HAP-1 (cell line): Measurements from ENCODE around the gene FADS3.

ENCODE experiments used
- DNase-seq, 2 experiments: peaks; one replicate each; pipeline ENCODE4 v3.0.0-alpha.2; 2016 to 2020; ENCODE audit warnings: low spot score in 2 of 2
- H3K27me3 ChIP-seq: fragments of 250-450 bp; sonication (Bioruptor Pico); 2 replicates; pipeline ENCODE4 v1.5.1; 2020; ENCODE audit warnings: low read depth, mild to moderate bottlenecking, moderate library complexity
- H3K36me3 ChIP-seq: fragments of 250-450 bp; sonication (Bioruptor Pico); replicated peaks from 2 replicates; pipeline ENCODE4 v1.5.1; 2020; ENCODE audit warnings: mild to moderate bottlenecking
- H3K4me1 ChIP-seq: fragments of 250-450 bp; sonication (Bioruptor Pico); 2 replicates; pipeline ENCODE4 v1.5.1; 2020; ENCODE audit warnings: mild to moderate bottlenecking
- H3K4me3 ChIP-seq: fragments of 250-450 bp; sonication (Bioruptor Pico); 2 replicates; pipeline ENCODE4 v1.5.1; 2020; ENCODE audit warnings: mild to moderate bottlenecking, moderate library complexity
- H3K9me3 ChIP-seq: fragments of 250-450 bp; sonication (Bioruptor Pico); 2 replicates; pipeline ENCODE4 v1.5.1; 2020; ENCODE audit warnings: mild to moderate bottlenecking, moderate library complexity
- in situ Hi-C: fragments of 300-500 bp; cut with MboI; formaldehyde crosslinking; loops from 3 replicates; pipeline ENCODE4 v1.14.3; 2020; ENCODE audit warnings: low sequenced_read_pairs, inconsistent platforms, mixed read lengths

FADS3 gene

GRCh38 chr11:61911128-61911700 lies 19.9 kb upstream of the FADS3 start:
- Histone ChIP-seq H3K9me3 (no peaks in the 10 kb centered on the region), H3K36me3 (no peaks in the 10 kb centered on the region), H3K27me3 (no peaks in the 10 kb centered on the region), H3K4me1 (no peaks in the 10 kb centered on the region), H3K4me3 (no peak overlapping the region)
- no peak for DNase-seq
- in situ Hi-C loops, result no loop called here

DNA sequence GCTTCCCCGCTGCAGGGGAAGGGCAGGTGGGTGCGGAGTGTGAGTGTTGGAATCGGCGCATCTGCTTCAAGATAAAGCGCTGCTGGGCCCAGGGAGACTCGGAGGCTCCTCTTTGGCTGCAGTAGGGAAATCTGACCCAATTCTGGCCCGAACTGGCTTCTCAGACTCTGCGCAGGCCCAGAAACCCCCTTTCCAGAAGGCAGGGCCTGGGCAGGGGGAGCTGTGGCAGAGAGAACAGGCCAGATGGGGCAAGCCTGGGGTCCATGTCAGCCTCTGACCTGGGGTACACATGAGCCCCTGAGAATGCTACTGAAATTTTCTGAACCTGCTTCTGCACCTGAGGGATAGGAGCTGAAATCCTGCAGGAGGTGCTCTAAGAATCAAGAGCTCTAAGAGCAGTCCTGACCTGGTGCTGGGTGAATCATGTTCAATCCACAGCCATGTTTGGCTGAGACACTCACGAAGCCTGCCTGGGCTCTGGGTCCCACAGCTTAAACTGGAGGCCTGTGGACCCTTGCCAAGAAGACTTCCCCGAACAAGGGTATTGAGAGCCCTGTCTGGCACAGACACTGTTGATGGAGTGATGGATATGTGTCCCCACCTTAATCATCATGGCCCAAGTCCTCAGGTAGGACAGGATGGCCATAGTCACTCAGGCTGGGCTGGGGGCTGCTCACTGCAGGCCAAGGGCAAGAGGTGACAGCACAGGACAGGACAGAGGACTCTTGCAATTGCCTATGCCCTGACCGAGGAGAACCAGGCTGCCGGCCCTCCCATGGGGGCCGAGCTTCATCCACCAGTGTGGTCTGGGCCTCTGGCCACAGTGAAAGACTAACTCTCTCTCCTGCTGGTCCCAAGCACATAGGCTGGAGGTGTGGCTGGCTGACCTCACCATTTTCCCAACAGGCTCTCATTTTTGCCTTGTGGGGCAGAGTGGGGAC lies 19.1 kb upstream of the FADS3 start:
- DNase-seq, result no peak
- in situ Hi-C loops, result no loop called here
- no peaks in the 10 kb centered on the region for H3K27me3 ChIP-seq
- no peak overlapping the region for H3K4me3 ChIP-seq
- H3K36me3 ChIP-seq, result no peaks in the 10 kb centered on the region
- no peaks in the 10 kb centered on the region for H3K9me3 ChIP-seq
- no peaks in the 10 kb centered on the region for H3K4me1 ChIP-seq

GRCh38 chr11:61908730-61909316 lies 17.5 kb upstream of the FADS3 start:
- no peaks in the 10 kb centered on the region for H3K9me3 ChIP-seq
- in situ Hi-C loops, result no loop called here
- H3K4me1 ChIP-seq, result no peaks in the 10 kb centered on the region
- no peaks in the 10 kb centered on the region for H3K36me3 ChIP-seq
- no peaks in the 10 kb centered on the region for H3K27me3 ChIP-seq
- H3K4me3 ChIP-seq, result no peak overlapping the region
- DNase-seq, result no peak

- H3K9me3 ChIP-seq, result no peaks in the 10 kb centered on the region
- no peaks in the 10 kb centered on the region for H3K36me3 ChIP-seq
- in situ Hi-C loops, result no loop called here
- no peaks in the 10 kb centered on the region for H3K4me1 ChIP-seq
- H3K27me3 ChIP-seq, result no peaks in the 10 kb centered on the region
- no peak overlapping the region for H3K4me3 ChIP-seq
- no peak for DNase-seq
These were observed 16.8 kb upstream of the FADS3 start for GRCh38 chr11:61907871-61908729.

GRCh38 chr11:61907282-61907681 lies 15.9 kb upstream of the FADS3 start:
- no peaks in the 10 kb centered on the region for H3K4me1 ChIP-seq
- no peak overlapping the region for H3K4me3 ChIP-seq
- no peaks in the 10 kb centered on the region for H3K27me3 ChIP-seq
- no peaks in the 10 kb centered on the region for H3K9me3 ChIP-seq
- in situ Hi-C loops, result no loop called here
- no peak for DNase-seq
- H3K36me3 ChIP-seq, result no peaks in the 10 kb centered on the region

GRCh38 chr11:61906522-61906909 lies 15.2 kb upstream of the FADS3 start:
- Histone ChIP-seq H3K4me3 (no peak overlapping the region), H3K4me1 (no peaks in the 10 kb centered on the region), H3K9me3 (no peaks in the 10 kb centered on the region), H3K27me3 (no peaks in the 10 kb centered on the region), H3K36me3 (no peaks in the 10 kb centered on the region)
- in situ Hi-C loops, result no loop called here
- DNase-seq, result no peak

GRCh38 chr11:61905801-61906521 lies 14.6 kb upstream of the FADS3 start:
- DNase-seq, result no peak
- H3K4me3 ChIP-seq, result no peak overlapping the region
- H3K27me3 ChIP-seq, result no peaks in the 10 kb centered on the region
- no peaks in the 10 kb centered on the region for H3K4me1 ChIP-seq
- H3K36me3 ChIP-seq, result no peaks in the 10 kb centered on the region
- in situ Hi-C loops, result no loop called here
- no peaks in the 10 kb centered on the region for H3K9me3 ChIP-seq

- DNase-seq, result no peak
- no peaks in the 10 kb centered on the region for H3K9me3 ChIP-seq
- in situ Hi-C loops, result no loop called here
- no peak overlapping the region for H3K4me3 ChIP-seq
- no peaks in the 10 kb centered on the region for H3K36me3 ChIP-seq
- H3K27me3 ChIP-seq, result no peaks in the 10 kb centered on the region
- no peaks in the 10 kb centered on the region for H3K4me1 ChIP-seq
These were observed 13.8 kb upstream of the FADS3 start for GRCh38 chr11:61905067-61905696.

- Histone ChIP-seq H3K36me3 (no peaks in the 10 kb centered on the region; the same call in 1 of the 2 replicates), H3K4me1 (no peaks in the 10 kb centered on the region), H3K9me3 (no peaks in the 10 kb centered on the region), H3K27me3 (no peaks in the 10 kb centered on the region), H3K4me3 (no peak overlapping the region)
- in situ Hi-C loops, result no loop called here
- no peak for DNase-seq
These were observed 13.2 kb upstream of the FADS3 start for GRCh38 chr11:61904539-61905048.

DNA sequence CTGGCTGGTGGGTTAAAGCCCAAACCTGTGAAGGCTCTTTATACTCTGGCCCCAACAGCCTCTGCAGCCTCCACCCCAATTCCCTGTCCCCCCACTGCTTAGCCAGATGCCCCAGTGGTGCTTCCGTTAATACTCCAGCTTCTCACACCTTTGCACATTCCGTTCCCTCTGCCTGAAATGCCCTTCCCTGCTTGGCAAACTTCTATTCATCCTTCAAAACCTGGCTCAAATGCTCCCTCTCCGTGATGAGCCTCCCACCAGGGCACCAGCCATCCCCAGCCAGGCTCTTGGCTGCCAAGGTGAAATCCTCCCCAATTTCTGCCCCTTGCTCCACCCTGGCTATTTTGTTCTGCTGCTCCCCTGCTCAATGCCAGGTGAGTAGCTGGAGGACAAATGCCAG lies 12.5 kb upstream of the FADS3 start:
- Histone ChIP-seq H3K9me3 (no peaks in the 10 kb centered on the region), H3K36me3 (no peaks in the 10 kb centered on the region; the same call in 1 of the 2 replicates), H3K4me3 (no peak overlapping the region), H3K27me3 (no peaks in the 10 kb centered on the region), H3K4me1 (no peaks in the 10 kb centered on the region)
- in situ Hi-C loops, result no loop called here
- no peak for DNase-seq

DNA sequence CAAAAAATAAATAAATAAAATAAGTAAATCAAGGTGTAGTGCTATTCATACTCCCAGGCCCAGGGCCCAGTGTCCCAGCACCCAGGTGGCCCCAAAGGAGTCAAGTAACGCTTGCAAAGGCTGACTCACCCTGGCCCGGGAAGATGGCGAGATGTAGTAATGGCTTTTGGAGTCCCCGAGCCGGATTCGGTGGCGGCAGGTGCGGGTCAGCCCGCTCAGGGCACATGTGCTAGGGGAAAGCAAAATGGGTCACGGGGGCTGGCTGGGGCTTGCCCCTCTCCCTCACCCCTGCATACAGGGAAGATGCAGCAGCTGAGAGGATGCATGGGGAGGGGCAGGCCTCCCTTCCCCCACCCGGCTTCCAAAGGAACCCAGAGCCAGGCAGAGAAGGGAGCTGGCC lies 11.0 kb upstream of the FADS3 start:
- Histone ChIP-seq H3K27me3 (no peaks in the 10 kb centered on the region), H3K36me3 (no peaks in the 10 kb centered on the region; the same call in 1 of the 2 replicates), H3K4me3 (no peak overlapping the region), H3K9me3 (no peaks in the 10 kb centered on the region), H3K4me1 (no peaks in the 10 kb centered on the region)
- no peak for DNase-seq
- in situ Hi-C loops, result no loop called here

GRCh38 chr11:61901397-61901796 lies 10.1 kb upstream of the FADS3 start:
- no peak for DNase-seq
- no peaks in the 10 kb centered on the region for H3K4me1 ChIP-seq
- H3K27me3 ChIP-seq, result no peaks in the 10 kb centered on the region
- no peaks in the 10 kb centered on the region for H3K9me3 ChIP-seq
- in situ Hi-C loops, result no loop called here
- no peaks in the 10 kb centered on the region; the same call in 1 of the 2 replicates for H3K36me3 ChIP-seq
- H3K4me3 ChIP-seq, result no peak overlapping the region
